GM12864 (cell line): ENCODE data around the gene RNF223.

ENCODE experiments used
- DNase-seq: peaks from one replicate; pipeline ENCODE4 v3.0.0-alpha.2; 2011; ENCODE audit warnings: low read depth
- H3K4me3 ChIP-seq: 2 replicates; pipeline ENCODE4 v1.5.1; 2011; ENCODE audit warnings: mild to moderate bottlenecking, low read depth, low read length, control low read depth
- TF ChIP-seq, protein P1 (sequence below): IDR thresholded peaks from 2 replicates; pipeline ENCODE4 v1.5.1; 2011; ENCODE audit warnings: low read depth, mild to moderate bottlenecking, moderate library complexity, low read length, control low read depth, inconsistent platforms; ENCODE audit errors: missing control alignments

Gene RNF223

DNA sequence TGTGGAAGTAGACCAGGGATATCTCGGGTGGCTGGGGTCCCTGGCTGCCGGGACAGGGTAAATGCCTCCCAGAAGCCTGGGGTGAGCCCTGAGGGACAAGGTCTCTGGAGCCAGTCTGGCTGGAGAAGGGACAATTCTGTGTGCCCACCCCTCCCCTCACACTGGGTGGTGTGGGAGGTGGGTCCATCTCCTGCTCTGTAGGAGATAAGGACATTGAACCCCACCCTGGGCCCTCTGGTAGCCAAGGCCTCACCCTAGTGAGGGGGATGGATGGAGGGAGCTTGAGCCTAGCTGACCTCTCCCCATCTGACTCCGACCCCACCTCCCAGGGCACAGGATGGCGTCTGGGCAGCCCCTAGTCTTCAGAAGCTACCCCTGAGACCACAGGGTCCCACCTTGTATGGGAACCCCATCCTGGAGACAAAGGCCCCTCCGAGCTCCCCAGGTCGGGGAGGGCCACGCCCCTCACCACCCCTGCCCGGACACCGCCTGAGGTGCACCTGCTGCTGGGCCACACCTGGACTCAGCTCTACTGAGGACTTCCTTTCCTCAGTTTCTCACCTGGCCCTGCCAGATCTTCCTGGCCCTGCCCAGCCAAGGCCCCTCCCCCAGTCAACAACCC, 49.8 kb downstream of the RNF223 start:
- DNase-seq: no peak
- TF ChIP-seq, protein P1, sequence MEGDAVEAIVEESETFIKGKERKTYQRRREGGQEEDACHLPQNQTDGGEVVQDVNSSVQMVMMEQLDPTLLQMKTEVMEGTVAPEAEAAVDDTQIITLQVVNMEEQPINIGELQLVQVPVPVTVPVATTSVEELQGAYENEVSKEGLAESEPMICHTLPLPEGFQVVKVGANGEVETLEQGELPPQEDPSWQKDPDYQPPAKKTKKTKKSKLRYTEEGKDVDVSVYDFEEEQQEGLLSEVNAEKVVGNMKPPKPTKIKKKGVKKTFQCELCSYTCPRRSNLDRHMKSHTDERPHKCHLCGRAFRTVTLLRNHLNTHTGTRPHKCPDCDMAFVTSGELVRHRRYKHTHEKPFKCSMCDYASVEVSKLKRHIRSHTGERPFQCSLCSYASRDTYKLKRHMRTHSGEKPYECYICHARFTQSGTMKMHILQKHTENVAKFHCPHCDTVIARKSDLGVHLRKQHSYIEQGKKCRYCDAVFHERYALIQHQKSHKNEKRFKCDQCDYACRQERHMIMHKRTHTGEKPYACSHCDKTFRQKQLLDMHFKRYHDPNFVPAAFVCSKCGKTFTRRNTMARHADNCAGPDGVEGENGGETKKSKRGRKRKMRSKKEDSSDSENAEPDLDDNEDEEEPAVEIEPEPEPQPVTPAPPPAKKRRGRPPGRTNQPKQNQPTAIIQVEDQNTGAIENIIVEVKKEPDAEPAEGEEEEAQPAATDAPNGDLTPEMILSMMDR: no peak

DNA sequence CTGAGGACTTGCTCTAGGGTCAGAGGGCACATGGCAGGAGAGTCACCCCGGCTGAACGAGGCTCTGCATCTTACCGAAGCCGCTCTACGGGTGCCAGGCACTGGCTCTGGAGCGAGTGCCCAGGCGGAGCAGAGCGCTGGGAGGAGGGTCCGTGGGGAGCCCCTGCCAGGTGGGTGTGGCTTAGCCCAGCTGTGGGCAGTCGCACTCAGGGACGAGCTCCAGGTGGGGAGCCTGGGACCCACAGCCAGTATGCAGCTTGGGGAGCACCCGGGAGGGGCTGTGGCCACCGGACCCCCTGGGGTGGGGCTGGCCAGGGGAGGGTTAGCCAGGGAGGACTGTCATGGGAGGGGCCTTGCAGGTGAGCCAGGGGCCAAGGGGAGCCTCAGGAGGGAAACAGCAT, 50.4 kb downstream of the RNF223 start:
- H3K4me3 ChIP-seq: no peak overlapping the region
- TF ChIP-seq, protein P1: no peak
- no peak for DNase-seq

More for the DNA sequence above, 49.8 kb downstream of the RNF223 start:
- no peak overlapping the region for H3K4me3 ChIP-seq

DNA sequence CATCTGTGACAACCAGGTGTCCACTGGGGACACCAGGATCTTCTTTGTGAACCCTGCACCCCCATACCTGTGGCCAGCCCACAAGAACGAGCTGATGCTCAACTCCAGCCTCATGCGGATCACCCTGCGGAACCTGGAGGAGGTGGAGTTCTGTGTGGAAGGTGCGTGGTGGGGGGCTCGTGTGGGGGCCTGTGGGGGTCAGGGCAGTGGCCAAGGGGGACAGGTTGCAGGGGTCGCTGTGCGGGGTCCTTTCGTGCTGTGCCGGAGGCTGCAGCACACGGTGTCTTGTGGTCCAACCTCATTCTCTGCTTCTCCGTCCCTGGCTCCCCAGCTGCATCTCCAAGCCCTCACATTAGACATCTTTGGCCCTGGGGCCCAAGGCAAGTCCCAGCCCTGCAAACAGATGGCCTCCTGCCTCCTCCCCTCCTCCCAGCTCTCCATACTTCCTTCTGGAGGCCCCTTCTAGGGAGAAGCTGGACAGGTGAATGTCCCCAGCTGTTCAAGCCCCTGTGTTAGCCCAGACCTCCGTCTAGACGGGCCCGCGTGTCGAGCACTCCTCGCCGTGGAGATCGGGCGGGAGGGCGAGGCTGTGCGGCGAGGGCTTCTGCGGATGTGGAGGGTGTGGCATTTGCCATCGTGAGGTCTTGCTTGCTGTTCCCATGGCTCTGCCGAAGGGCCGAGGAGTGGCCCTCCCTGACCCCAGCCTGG, 51.6 kb downstream of the RNF223 start:
- no peak overlapping the region for H3K4me3 ChIP-seq
- TF ChIP-seq, protein P1: no peak
- DNase-seq: no peak

DNA sequence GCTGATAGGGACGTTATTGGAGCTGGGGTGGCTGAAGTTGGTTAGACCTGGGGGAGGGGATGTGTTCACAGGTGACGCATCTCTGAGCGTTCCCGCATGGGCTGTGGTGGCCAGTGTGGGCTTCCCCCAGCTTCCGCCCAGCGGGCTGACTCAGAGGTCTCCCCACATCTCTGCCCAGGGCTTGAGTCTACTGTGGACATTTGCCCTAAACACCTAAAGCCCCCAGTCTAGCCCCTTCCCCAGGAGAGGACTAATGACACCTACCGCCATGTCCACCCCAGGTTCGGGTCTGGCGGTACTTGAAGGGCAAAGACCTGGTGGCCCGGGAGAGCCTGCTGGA, 52.2 kb downstream of the RNF223 start:
- H3K4me3 ChIP-seq: no peak overlapping the region
- DNase-seq: no peak
- TF ChIP-seq, protein P1: no peak

DNA sequence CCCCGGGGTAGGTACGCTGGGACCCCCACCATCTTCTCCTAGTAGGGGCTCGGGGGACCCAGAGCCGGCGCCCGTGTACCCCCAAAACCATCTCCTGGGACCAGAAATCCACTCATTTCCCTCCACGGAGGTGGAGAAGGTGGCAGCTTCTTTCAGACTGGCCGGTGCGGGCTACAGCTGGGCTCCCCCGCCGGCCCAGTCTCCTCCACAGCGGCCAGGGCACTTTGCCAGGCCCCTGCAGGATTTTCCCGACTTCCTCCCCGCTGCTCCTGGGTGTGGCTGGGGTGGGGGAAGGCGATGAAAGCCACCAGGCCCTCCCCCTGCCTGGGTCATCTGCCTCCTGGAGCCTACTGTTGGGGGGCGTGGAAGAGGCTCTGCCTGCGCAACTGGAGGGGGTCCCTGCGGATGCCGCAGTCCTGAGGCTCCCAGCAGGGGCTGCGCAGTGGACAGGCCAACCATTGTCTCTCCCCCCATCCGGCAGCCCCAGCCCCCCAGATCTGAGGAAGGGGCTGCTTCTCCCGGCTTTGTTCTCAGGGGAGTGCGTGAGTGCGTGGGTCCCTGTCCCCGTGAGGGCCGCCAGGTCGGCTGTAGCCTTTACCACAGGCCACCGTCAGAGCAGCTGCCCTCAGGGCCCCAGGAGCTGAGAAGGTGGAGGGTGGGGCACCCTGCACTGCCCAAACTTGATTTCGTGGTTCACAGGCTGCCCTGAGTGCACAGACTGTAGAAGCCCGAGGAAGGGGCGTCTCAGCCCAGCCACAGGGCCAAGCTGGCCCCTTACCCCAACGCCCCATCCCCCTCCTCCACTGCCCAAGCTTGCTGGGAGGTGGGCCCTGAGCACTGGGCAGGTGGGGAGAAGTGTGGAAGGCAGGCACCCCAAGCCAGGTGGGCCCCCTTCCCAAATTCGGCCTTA, 52.8 kb downstream of the RNF223 start:
- no peak for DNase-seq
- TF ChIP-seq, protein P1: no peak
- H3K4me3 ChIP-seq: peak overlapping the region; percentile 30
